ENCODE results near the gene TRAPPC3. TPM values are rescaled to one million over a fixed set of nuclear protein-coding genes. Genes with fewer than 3 reads are reported as not detected.

Gene TRAPPC3
- total and polyA plus RNA-seq, 9 of the 15 experiments (the other 6 are each of a cell fraction or from before 2014, with no cell fraction given) = 20.6 to 141 (median 112) TPM

DNA sequence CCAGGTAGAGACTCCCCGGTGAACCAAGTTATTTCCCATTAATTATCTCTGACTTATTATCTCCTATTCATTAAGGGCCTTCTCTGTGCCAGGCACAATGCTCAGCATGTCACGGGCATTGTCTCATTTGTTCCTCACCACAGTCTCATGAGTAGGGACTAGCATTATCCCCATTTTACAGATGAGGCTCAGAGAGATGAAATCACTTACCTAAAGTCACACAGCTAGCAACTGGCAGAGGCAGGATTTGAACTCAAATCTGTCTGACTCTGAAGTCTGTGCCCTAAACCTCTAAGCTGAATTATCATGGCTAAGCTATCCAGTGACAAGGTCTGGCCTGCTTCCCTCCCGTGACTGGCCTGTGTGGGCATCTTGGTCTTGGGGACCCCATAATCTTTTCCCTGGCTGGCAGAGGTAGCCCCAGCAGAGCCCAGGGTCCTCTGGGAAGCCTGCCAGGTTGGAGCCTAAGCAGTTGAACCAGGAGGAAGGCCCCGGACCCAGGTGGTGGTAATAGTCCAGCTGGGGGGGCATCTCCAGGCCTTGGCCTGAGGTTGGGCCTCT lies 11.2 kb upstream of the TRAPPC3 start (continued):
- TF ChIP-seq ILF3 (IDR thresholded peaks at IDR 0.05; ENCODE audit: borderline replicate concordance) = no peak
- no peak for TF ChIP-seq ZNF124 (CRISPR knock-in tag; IDR thresholded peaks at IDR 0.05)
- TF ChIP-seq NEUROD1 (IDR thresholded peaks at IDR 0.05; ENCODE audit: borderline replicate concordance, low read depth, low read length, partially characterized antibody) = no peak
- no peak for TF ChIP-seq HMG20A (CRISPR knock-in tag; conservative IDR thresholded peaks at IDR 0.05)
- no peak for TF ChIP-seq ZFP30 (CRISPR knock-in tag; IDR thresholded peaks at IDR 0.05; ENCODE audit: borderline replicate concordance)
- TF ChIP-seq, protein P1, sequence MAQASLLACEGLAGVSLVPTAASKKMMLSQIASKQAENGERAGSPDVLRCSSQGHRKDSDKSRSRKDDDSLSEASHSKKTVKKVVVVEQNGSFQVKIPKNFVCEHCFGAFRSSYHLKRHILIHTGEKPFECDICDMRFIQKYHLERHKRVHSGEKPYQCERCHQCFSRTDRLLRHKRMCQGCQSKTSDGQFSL (CRISPR knock-in tag; IDR thresholded peaks at IDR 0.05) = no peak
- TF ChIP-seq, protein P1 (tag; IDR thresholded peaks at IDR 0.05) = peak in 1 of 2 experiments; percentile 43; a peak in 1 of 4 replicates
- TF ChIP-seq, protein P2, sequence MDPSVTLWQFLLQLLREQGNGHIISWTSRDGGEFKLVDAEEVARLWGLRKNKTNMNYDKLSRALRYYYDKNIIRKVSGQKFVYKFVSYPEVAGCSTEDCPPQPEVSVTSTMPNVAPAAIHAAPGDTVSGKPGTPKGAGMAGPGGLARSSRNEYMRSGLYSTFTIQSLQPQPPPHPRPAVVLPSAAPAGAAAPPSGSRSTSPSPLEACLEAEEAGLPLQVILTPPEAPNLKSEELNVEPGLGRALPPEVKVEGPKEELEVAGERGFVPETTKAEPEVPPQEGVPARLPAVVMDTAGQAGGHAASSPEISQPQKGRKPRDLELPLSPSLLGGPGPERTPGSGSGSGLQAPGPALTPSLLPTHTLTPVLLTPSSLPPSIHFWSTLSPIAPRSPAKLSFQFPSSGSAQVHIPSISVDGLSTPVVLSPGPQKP (CRISPR knock-in tag; IDR thresholded peaks at IDR 0.05) = no peak
- no peak for TF ChIP-seq MAFK (IDR thresholded peaks at IDR 0.05; ENCODE audit: low read length)
- no peak for TF ChIP-seq ZNF354B (CRISPR knock-in tag; IDR thresholded peaks at IDR 0.05)
- TF ChIP-seq SRSF7 (optimal IDR thresholded peaks at IDR 0.05; ENCODE audit: low read depth, low read length) = no peak

All from K562 (cell line).